ENCODE measurements around the gene TSPAN32. TPM values are rescaled to one million over a fixed set of nuclear protein-coding genes. Genes with fewer than 3 reads are reported as not detected.

Gene TSPAN32
- polyA plus RNA-seq, 1 donor (not counting 4 experiments of a cell fraction or from before 2014, with no cell fraction given) = not detected

DNA sequence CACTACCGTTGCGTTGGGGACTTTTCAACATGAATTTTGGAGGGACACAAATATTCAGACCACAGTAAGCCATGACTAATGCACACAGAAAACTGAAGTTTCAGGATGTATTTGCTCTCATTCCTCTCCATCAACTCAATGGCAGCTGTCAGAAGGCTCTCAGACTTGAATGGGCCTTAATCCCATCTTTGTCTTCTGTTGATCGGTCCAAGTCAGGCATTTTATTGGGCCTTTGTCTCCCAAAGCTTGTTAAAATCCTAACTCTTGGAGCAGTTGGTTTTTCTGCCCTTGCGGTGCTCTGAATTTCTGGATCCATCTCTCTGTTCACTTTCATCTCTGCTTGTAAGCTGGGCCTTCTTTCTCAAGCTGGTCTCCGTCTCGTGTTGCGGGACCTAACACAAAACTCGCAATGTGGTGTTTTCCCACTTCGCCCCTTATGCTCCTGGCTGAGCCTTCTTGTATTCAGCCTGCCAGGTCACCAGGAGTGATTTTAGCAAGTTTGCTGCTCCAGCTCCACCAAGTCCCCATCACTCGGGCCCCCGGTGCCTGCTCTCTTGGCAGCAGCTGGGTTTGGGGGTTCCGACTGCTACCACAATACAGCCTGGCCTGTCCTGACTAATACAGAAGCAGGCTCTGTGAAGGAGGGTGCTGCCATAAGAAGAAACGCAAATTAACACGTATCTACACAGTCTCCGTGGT, 27.0 kb downstream of the TSPAN32 start:
- H3K4me3 ChIP-seq (ENCODE audit: control insufficient read depth in 2 of 3, extremely low read depth in 1 of 3, insufficient read depth in 2 of 3, low read depth in 1 of 3, low read length in 3 of 3) = no peak overlapping the region
- FAIRE-seq (no peak), DNase-seq (ENCODE audit: low read depth, low spot score) (no peak)
- H3K36me3 ChIP-seq (ENCODE audit: control insufficient read depth in 2 of 2, extremely low read depth in 1 of 2, insufficient read depth in 2 of 2, low read length in 2 of 2) = no peaks in the 10 kb centered on the region
- no peaks in the 10 kb centered on the region for H3K27me3 ChIP-seq (ENCODE audit: control insufficient read depth, extremely low read depth, insufficient read depth, low read length)
- peaks cover 4% of the 10 kb centered on the region for H3K4me1 ChIP-seq (ENCODE audit: control insufficient read depth, extremely low read depth, insufficient read depth, low read length)
- H3K9ac ChIP-seq (ENCODE audit: control insufficient read depth, extremely low read depth, insufficient read depth, low read length) = no peak overlapping the region
- TF ChIP-seq EZH2 (IDR thresholded peaks at IDR 0.05; ENCODE audit: low read length) = no peak
- TF ChIP-seq, protein P1, sequence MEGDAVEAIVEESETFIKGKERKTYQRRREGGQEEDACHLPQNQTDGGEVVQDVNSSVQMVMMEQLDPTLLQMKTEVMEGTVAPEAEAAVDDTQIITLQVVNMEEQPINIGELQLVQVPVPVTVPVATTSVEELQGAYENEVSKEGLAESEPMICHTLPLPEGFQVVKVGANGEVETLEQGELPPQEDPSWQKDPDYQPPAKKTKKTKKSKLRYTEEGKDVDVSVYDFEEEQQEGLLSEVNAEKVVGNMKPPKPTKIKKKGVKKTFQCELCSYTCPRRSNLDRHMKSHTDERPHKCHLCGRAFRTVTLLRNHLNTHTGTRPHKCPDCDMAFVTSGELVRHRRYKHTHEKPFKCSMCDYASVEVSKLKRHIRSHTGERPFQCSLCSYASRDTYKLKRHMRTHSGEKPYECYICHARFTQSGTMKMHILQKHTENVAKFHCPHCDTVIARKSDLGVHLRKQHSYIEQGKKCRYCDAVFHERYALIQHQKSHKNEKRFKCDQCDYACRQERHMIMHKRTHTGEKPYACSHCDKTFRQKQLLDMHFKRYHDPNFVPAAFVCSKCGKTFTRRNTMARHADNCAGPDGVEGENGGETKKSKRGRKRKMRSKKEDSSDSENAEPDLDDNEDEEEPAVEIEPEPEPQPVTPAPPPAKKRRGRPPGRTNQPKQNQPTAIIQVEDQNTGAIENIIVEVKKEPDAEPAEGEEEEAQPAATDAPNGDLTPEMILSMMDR (optimal IDR thresholded peaks at IDR 0.05 in 1 of 3, IDR thresholded peaks at IDR 0.05 in 1 of 3, conservative IDR thresholded peaks at IDR 0.05 in 1 of 3; ENCODE audit: extremely low read depth in 1 of 3, insufficient read depth in 2 of 3, low read length in 3 of 3) = no peak
- no peaks in the 10 kb centered on the region for H3K79me2 ChIP-seq (ENCODE audit: control insufficient read depth, insufficient read depth, low read length)
- no peaks in the 10 kb centered on the region for H4K20me1 ChIP-seq (ENCODE audit: control insufficient read depth, extremely low read depth, insufficient read depth, low read length)
- dilution Hi-C loops (cut with MboI; ENCODE audit: extremely low pct_ligation_motif_present, low sequenced_read_pairs) = no loop called here
- H3K9me3 ChIP-seq (ENCODE audit: control insufficient read depth, low read depth, low read length) = peaks cover 4% of the 10 kb centered on the region
- no peak overlapping the region for H2AFZ ChIP-seq (ENCODE audit: control insufficient read depth, low read length)
- no peaks in the 10 kb centered on the region for H3K9me1 ChIP-seq (ENCODE audit: control insufficient read depth, extremely low read depth, insufficient read depth, low read length)
- H3K27ac ChIP-seq (ENCODE audit: control insufficient read depth, insufficient read depth, low read length) = no peak overlapping the region
- no peak overlapping the region for H3K4me2 ChIP-seq (ENCODE audit: control insufficient read depth, extremely low read depth, insufficient read depth, low read depth, low read length)

DNA sequence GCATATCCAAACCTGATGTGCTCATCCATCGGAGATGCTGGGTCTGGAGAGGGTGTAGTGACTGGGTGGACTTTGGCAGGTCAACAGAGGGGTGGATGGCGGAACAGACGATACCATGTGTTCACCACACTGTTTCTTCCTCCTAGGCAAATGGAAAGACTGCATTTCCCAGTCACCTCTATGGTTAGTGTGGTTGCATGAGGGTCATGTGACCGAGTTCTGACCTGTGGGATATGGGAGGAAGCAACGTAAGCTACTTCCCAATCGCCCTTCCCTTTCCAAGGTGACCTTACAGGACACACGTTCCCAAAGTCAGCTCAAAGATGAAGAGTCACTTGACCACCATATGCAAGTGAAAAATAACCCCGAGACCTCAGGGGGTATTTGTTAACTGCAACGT, 27.7 kb downstream of the TSPAN32 start:
- Histone ChIP-seq H2AFZ (ENCODE audit: control insufficient read depth, low read length) (no peak overlapping the region), H3K36me3 (ENCODE audit: control insufficient read depth in 2 of 2, extremely low read depth in 1 of 2, insufficient read depth in 2 of 2, low read length in 2 of 2) (no peaks in the 10 kb centered on the region), H3K79me2 (ENCODE audit: control insufficient read depth, insufficient read depth, low read length) (no peaks in the 10 kb centered on the region), H3K9me3 (ENCODE audit: control insufficient read depth, low read depth, low read length) (peaks cover 4% of the 10 kb centered on the region), H3K4me3 (ENCODE audit: control insufficient read depth in 2 of 3, extremely low read depth in 1 of 3, insufficient read depth in 2 of 3, low read depth in 1 of 3, low read length in 3 of 3) (no peak overlapping the region), H3K9ac (ENCODE audit: control insufficient read depth, extremely low read depth, insufficient read depth, low read length) (no peak overlapping the region), H3K9me1 (ENCODE audit: control insufficient read depth, extremely low read depth, insufficient read depth, low read length) (no peaks in the 10 kb centered on the region), H3K27me3 (ENCODE audit: control insufficient read depth, extremely low read depth, insufficient read depth, low read length) (no peaks in the 10 kb centered on the region), H3K4me2 (ENCODE audit: control insufficient read depth, extremely low read depth, insufficient read depth, low read depth, low read length) (no peak overlapping the region), H3K27ac (ENCODE audit: control insufficient read depth, insufficient read depth, low read length) (no peak overlapping the region), H4K20me1 (ENCODE audit: control insufficient read depth, extremely low read depth, insufficient read depth, low read length) (no peaks in the 10 kb centered on the region), H3K4me1 (ENCODE audit: control insufficient read depth, extremely low read depth, insufficient read depth, low read length) (peaks cover 4% of the 10 kb centered on the region)
- FAIRE-seq (no peak), DNase-seq (ENCODE audit: low read depth, low spot score) (no peak)
- no peak for TF ChIP-seq EZH2 (IDR thresholded peaks at IDR 0.05; ENCODE audit: low read length)
- TF ChIP-seq, protein P1 (optimal IDR thresholded peaks at IDR 0.05 in 1 of 3, IDR thresholded peaks at IDR 0.05 in 1 of 3, conservative IDR thresholded peaks at IDR 0.05 in 1 of 3; ENCODE audit: extremely low read depth in 1 of 3, insufficient read depth in 2 of 3, low read length in 3 of 3) = no peak
- dilution Hi-C loops (cut with MboI; ENCODE audit: extremely low pct_ligation_motif_present, low sequenced_read_pairs) = no loop called here

Data from keratinocyte (primary cell).